ENCODE data around the gene PTPRD.

GRCh38 chr9:10354591-10354990, 258.2 kb downstream of the PTPRD start:
- TF ChIP-seq SUZ12 (IDR thresholded peaks at IDR 0.05; ENCODE audit: extremely low read depth, insufficient read depth, insufficient read length) (no peak), ZNF274 (IDR thresholded peaks at IDR 0.05; ENCODE audit: low read depth, low read length) (no peak), YY1 (IDR thresholded peaks at IDR 0.05; ENCODE audit: insufficient read depth, insufficient read length) (no peak)
